HEK293 (cell line): ENCODE measurements around the gene MYL6B.

Source experiments
- CTCF ChIP-seq: fragments of 450-650 bp; formaldehyde crosslinking; IDR thresholded peaks from 2 replicates; pipeline ENCODE4 v1.5.1; 2016; ENCODE audit warnings: missing biosample characterization, missing genetic modification characterization
- GLI4 ChIP-seq: fragments of 450-650 bp; formaldehyde crosslinking; IDR thresholded peaks from 2 replicates; pipeline ENCODE4 v1.5.1; 2016; ENCODE audit warnings: missing biosample characterization, missing genetic modification characterization
- REST ChIP-seq: fragments of 450-650 bp; formaldehyde crosslinking; IDR thresholded peaks from 2 replicates; pipeline ENCODE4 v1.5.1; 2016; ENCODE audit warnings: missing biosample characterization, missing genetic modification characterization
- YY1 ChIP-seq: fragments of 450-650 bp; formaldehyde crosslinking; IDR thresholded peaks from 2 replicates; pipeline ENCODE4 v1.5.1; 2018; ENCODE audit warnings: missing biosample characterization, missing genetic modification characterization
- ZNF121 ChIP-seq: fragments of 450-650 bp; formaldehyde crosslinking; IDR thresholded peaks from 2 replicates; pipeline ENCODE4 v1.5.1; 2016; ENCODE audit warnings: missing biosample characterization, missing genetic modification characterization
- ZNF138 ChIP-seq: fragments of 450-650 bp; formaldehyde crosslinking; IDR thresholded peaks from 2 replicates; pipeline ENCODE4 v1.5.1; 2016; ENCODE audit warnings: missing biosample characterization, missing genetic modification characterization, borderline replicate concordance
- ZNF140 ChIP-seq: fragments of 450-650 bp; formaldehyde crosslinking; IDR thresholded peaks from 2 replicates; pipeline ENCODE4 v1.5.1; 2016; ENCODE audit warnings: missing biosample characterization, missing genetic modification characterization
- ZNF274 ChIP-seq, 2 experiments: fragments of 200-500 bp in 1 of 2; fragments of 450-650 bp in 1 of 2; sonication (Bioruptor generic) in 1 of 2; formaldehyde crosslinking in 1 of 2; IDR thresholded peaks; 2 replicates each; pipeline versions ENCODE4 v1.5.1 to v1.6.1; 2014 to 2016; ENCODE audit warnings: borderline replicate concordance in 1 of 2, inconsistent platforms in 1 of 2, low read length in 1 of 2, missing biosample characterization in 1 of 2, missing genetic modification characterization in 1 of 2
- ZNF292 ChIP-seq: fragments of 450-650 bp; formaldehyde crosslinking; IDR thresholded peaks from 2 replicates; pipeline ENCODE4 v1.5.1; 2016; ENCODE audit warnings: low read depth, missing biosample characterization, missing genetic modification characterization, borderline replicate concordance
- ZNF596 ChIP-seq: fragments of 450-650 bp; IDR thresholded peaks from 2 replicates; pipeline ENCODE4 v1.5.0; 2018; ENCODE audit warnings: missing biosample characterization, mild to moderate bottlenecking, missing genetic modification characterization, moderate library complexity
- ZNF626 ChIP-seq: fragments of 450-650 bp; sonication (Bioruptor Pico); formaldehyde crosslinking; IDR thresholded peaks from 2 replicates; pipeline ENCODE4 v1.5.1; 2018; ENCODE audit warnings: missing biosample characterization, missing genetic modification characterization, inconsistent platforms
- ZNF629 ChIP-seq: fragments of 450-650 bp; formaldehyde crosslinking; IDR thresholded peaks from 2 replicates; pipeline ENCODE4 v1.5.1; 2017; ENCODE audit warnings: missing biosample characterization, missing genetic modification characterization

GRCh38 chr12:56134897-56135296 lies 17.5 kb upstream of the MYL6B start:
- TF ChIP-seq YY1 (tag by site-specific recombination) (no peak), ZNF596 (tag by site-specific recombination) (no peak), CTCF (tag by site-specific recombination) (no peak), ZNF626 (tag by site-specific recombination) (no peak), ZNF121 (tag by site-specific recombination) (no peak), REST (tag by site-specific recombination) (no peak), ZNF138 (no peak), GLI4 (tag by site-specific recombination) (no peak), ZNF274 (IDR thresholded peaks at IDR 0.05; ENCODE audit: low read length) (no peak), ZNF274 (tag by site-specific recombination; IDR thresholded peaks at IDR 0.05; ENCODE audit: borderline replicate concordance) (no peak), ZNF140 (no peak), ZNF292 (no peak), ZNF629 (tag by site-specific recombination) (no peak)
